CD4-positive, CD25-positive, alpha-beta regulatory T cell (primary cell): ENCODE data around the gene FARP1. TPM values are rescaled to one million over a fixed set of nuclear protein-coding genes. Genes with fewer than 3 reads are reported as not detected.

Experiments
- ATAC-seq, 2 donors: fragments of 150-1000 bp; cut with Tn5 transposase; one replicate each; pipeline ENCODE4 v1.10.0; 2021; ENCODE audit warnings: low read depth in 2 of 2, moderate number of reproducible peaks in 2 of 2, moderate library complexity in 1 of 2
- DNase-seq, 3 donors: peaks; one replicate each; pipeline versions ENCODE4 v3.0.0 to v3.0.0-alpha.2; 2012 to 2022; ENCODE audit warnings: mixed read lengths in 1 of 3
- H3K27ac ChIP-seq: one replicate; pipeline ENCODE4 v1.7.0; 2013; ENCODE audit warnings: mild to moderate bottlenecking, low read length; ENCODE audit not compliant: insufficient read depth, poor library complexity, severe bottlenecking
- H3K27me3 ChIP-seq: one replicate; pipeline ENCODE4 v1.7.0; 2013; ENCODE audit warnings: low read length; ENCODE audit not compliant: control insufficient read depth, insufficient read depth
- H3K36me3 ChIP-seq: one replicate; pipeline ENCODE4 v1.7.0; 2013; ENCODE audit warnings: mild to moderate bottlenecking, low read length, moderate library complexity; ENCODE audit not compliant: control insufficient read depth, insufficient read depth
- H3K4me1 ChIP-seq: 2 replicates; pipeline ENCODE4 v1.7.0; 2013; ENCODE audit warnings: mild to moderate bottlenecking, low read length; ENCODE audit not compliant: insufficient read depth, control insufficient read depth, poor library complexity, severe bottlenecking
- H3K4me3 ChIP-seq: one replicate; pipeline ENCODE4 v1.7.0; 2013; ENCODE audit warnings: low read depth, mild to moderate bottlenecking, low read length, moderate library complexity
- H3K9me3 ChIP-seq, 2 experiments: 1 replicate in 1 of 2; 2 replicates in 1 of 2; pipeline ENCODE4 v1.7.0; 2013; ENCODE audit warnings: low read length in 2 of 2, mild to moderate bottlenecking in 1 of 2, moderate library complexity in 1 of 2; ENCODE audit not compliant: control insufficient read depth in 2 of 2
- H3K27ac Mint-ChIP-seq, 3 donors: one replicate each; pipeline ENCODE4 v1.8.0; 2020 to 2022; ENCODE audit warnings: mild to moderate bottlenecking in 3 of 3, mixed read lengths in 3 of 3, moderate library complexity in 2 of 3
- H3K27me3 Mint-ChIP-seq: one replicate; pipeline ENCODE4 v1.8.0; 2022; ENCODE audit warnings: mild to moderate bottlenecking, mixed read lengths
- H3K36me3 Mint-ChIP-seq: one replicate; pipeline ENCODE4 v1.8.0; 2020; ENCODE audit warnings: mixed read lengths
- H3K4me1 Mint-ChIP-seq, 4 donors: one replicate each; pipeline ENCODE4 v1.8.0; 2020 to 2022; ENCODE audit warnings: mixed read lengths in 4 of 4, mild to moderate bottlenecking in 1 of 4
- H3K4me3 Mint-ChIP-seq, 4 donors: one replicate each; pipeline ENCODE4 v1.8.0; 2020 to 2022; ENCODE audit warnings: mild to moderate bottlenecking in 4 of 4, mixed read lengths in 4 of 4, moderate library complexity in 3 of 4
- H3K9me3 Mint-ChIP-seq, 7 donors: one replicate each; pipeline ENCODE4 v1.8.0; 2020 to 2022; ENCODE audit warnings: mixed read lengths in 7 of 7, mild to moderate bottlenecking in 3 of 7, moderate library complexity in 2 of 7
- polyA plus RNA-seq, 4 donors: library from polyadenylated mRNA; unstranded; fragments of 300-500 nt; fragmentation: Illumina TruSeq; gene quantifications; one replicate each; pipeline ENCODE4 v1.2.3, GENCODE V29; 2021
- total RNA-seq: library from RNA; stranded (reverse); gene quantifications from one replicate; pipeline ENCODE4 v1.2.3, GENCODE V29; 2022

The FARP1 gene
- total and polyA plus RNA-seq, 5 donors from 2014 or later = 0.25 to 0.79 (median 0.46) TPM

- Mint-ChIP-seq H3K36me3 (no peaks in the 10 kb centered on the region), H3K27me3 (peaks cover 15% of the 10 kb centered on the region), H3K4me3 (no peak overlapping the region), H3K4me1 (no peaks in the 10 kb centered on the region), H3K9me3 (no peaks in the 10 kb centered on the region), H3K27ac (peak overlapping the region in 1 of 3 donors; percentile 61)
- peaks cover 3% of the 10 kb centered on the region for H3K27me3 ChIP-seq
- H3K4me3 ChIP-seq = no peak overlapping the region
- no peaks in the 10 kb centered on the region for H3K4me1 ChIP-seq
- no peak overlapping the region for H3K27ac ChIP-seq
- H3K36me3 ChIP-seq = no peaks in the 10 kb centered on the region
- no peak for DNase-seq
- ATAC-seq = no peak
- H3K9me3 ChIP-seq = no peaks in the 10 kb centered on the region
Observed at GRCh38 chr13:98386637-98387036, 243.7 kb downstream of the FARP1 start.

- Histone ChIP-seq H3K4me3 (no peak overlapping the region), H3K27me3 (no peaks in the 10 kb centered on the region), H3K36me3 (no peaks in the 10 kb centered on the region), H3K9me3 (no peaks in the 10 kb centered on the region), H3K27ac (no peak overlapping the region), H3K4me1 (no peaks in the 10 kb centered on the region)
- Mint-ChIP-seq H3K27ac (no peak overlapping the region), H3K27me3 (peaks cover 13% of the 10 kb centered on the region), H3K4me3 (no peak overlapping the region), H3K4me1 (no peaks in the 10 kb centered on the region), H3K36me3 (no peaks in the 10 kb centered on the region), H3K9me3 (no peaks in the 10 kb centered on the region)
- no peak for ATAC-seq
- DNase-seq = no peak
Observed at GRCh38 chr13:98389319-98389718, 246.4 kb downstream of the FARP1 start.

- ATAC-seq (no peak), DNase-seq (no peak)
- no peak overlapping the region for H3K4me3 ChIP-seq
- no peaks in the 10 kb centered on the region for H3K9me3 ChIP-seq
- H3K36me3 ChIP-seq = no peaks in the 10 kb centered on the region
- H3K27ac ChIP-seq = no peak overlapping the region
- H3K27ac Mint-ChIP-seq = no peak overlapping the region
- no peaks in the 10 kb centered on the region for H3K4me1 Mint-ChIP-seq
- no peaks in the 10 kb centered on the region for H3K27me3 ChIP-seq
- H3K36me3 Mint-ChIP-seq = no peaks in the 10 kb centered on the region
- H3K9me3 Mint-ChIP-seq = no peaks in the 10 kb centered on the region
- H3K27me3 Mint-ChIP-seq = peaks cover 9% of the 10 kb centered on the region
- H3K4me1 ChIP-seq = no peaks in the 10 kb centered on the region
- H3K4me3 Mint-ChIP-seq = no peak overlapping the region
Observed at GRCh38 chr13:98390086-98390715, 247.3 kb downstream of the FARP1 start.

GRCh38 chr13:98393873-98394272 is 251.0 kb downstream of the FARP1 start:
- no peaks in the 10 kb centered on the region for H3K9me3 Mint-ChIP-seq
- no peak for ATAC-seq

GRCh38 chr13:98394820-98395510 is 252.1 kb downstream of the FARP1 start:
- Mint-ChIP-seq H3K9me3 (no peaks in the 10 kb centered on the region), H3K27ac (no peak overlapping the region), H3K4me3 (no peak overlapping the region), H3K4me1 (no peaks in the 10 kb centered on the region), H3K36me3 (no peaks in the 10 kb centered on the region), H3K27me3 (peaks cover 13% of the 10 kb centered on the region)
- ATAC-seq = no peak
- no peaks in the 10 kb centered on the region for H3K4me1 ChIP-seq
- no peaks in the 10 kb centered on the region for H3K9me3 ChIP-seq
- H3K27me3 ChIP-seq = peaks cover 2% of the 10 kb centered on the region
- no peak overlapping the region for H3K4me3 ChIP-seq
- no peak overlapping the region for H3K27ac ChIP-seq
- DNase-seq = no peak
- no peaks in the 10 kb centered on the region for H3K36me3 ChIP-seq

More at GRCh38 chr13:98393873-98394272, 251.0 kb downstream of the FARP1 start:
- H3K4me1 ChIP-seq = no peaks in the 10 kb centered on the region
- no peaks in the 10 kb centered on the region for H3K9me3 ChIP-seq
- no peak overlapping the region for H3K27ac Mint-ChIP-seq
- DNase-seq = no peak
- no peaks in the 10 kb centered on the region for H3K36me3 Mint-ChIP-seq
- H3K4me1 Mint-ChIP-seq = no peaks in the 10 kb centered on the region
- H3K36me3 ChIP-seq = no peaks in the 10 kb centered on the region
- peaks cover 2% of the 10 kb centered on the region for H3K27me3 ChIP-seq
- H3K27me3 Mint-ChIP-seq = peaks cover 13% of the 10 kb centered on the region
- no peak overlapping the region for H3K4me3 ChIP-seq
- H3K4me3 Mint-ChIP-seq = no peak overlapping the region
- no peak overlapping the region for H3K27ac ChIP-seq

GRCh38 chr13:98396071-98396710 is 253.3 kb downstream of the FARP1 start:
- ATAC-seq (no peak), DNase-seq (no peak)
- Histone ChIP-seq H3K27me3 (peaks cover 2% of the 10 kb centered on the region), H3K36me3 (no peaks in the 10 kb centered on the region), H3K27ac (no peak overlapping the region), H3K4me1 (no peaks in the 10 kb centered on the region), H3K4me3 (no peak overlapping the region), H3K9me3 (no peaks in the 10 kb centered on the region)
- Mint-ChIP-seq H3K4me3 (no peak overlapping the region), H3K27me3 (peaks cover 13% of the 10 kb centered on the region), H3K4me1 (no peaks in the 10 kb centered on the region), H3K9me3 (no peaks in the 10 kb centered on the region), H3K27ac (no peak overlapping the region), H3K36me3 (no peaks in the 10 kb centered on the region)

- ATAC-seq = no peak
- H3K9me3 Mint-ChIP-seq = no peaks in the 10 kb centered on the region
Observed at GRCh38 chr13:98397221-98397620, 254.3 kb downstream of the FARP1 start.

More at GRCh38 chr13:98397221-98397620, 254.3 kb downstream of the FARP1 start:
- Histone ChIP-seq H3K4me1 (no peaks in the 10 kb centered on the region), H3K27ac (no peak overlapping the region), H3K36me3 (no peaks in the 10 kb centered on the region), H3K9me3 (no peaks in the 10 kb centered on the region), H3K4me3 (no peak overlapping the region), H3K27me3 (peaks cover 2% of the 10 kb centered on the region)
- H3K4me1 Mint-ChIP-seq = no peaks in the 10 kb centered on the region
- no peaks in the 10 kb centered on the region for H3K36me3 Mint-ChIP-seq
- H3K27ac Mint-ChIP-seq = no peak overlapping the region
- peaks cover 13% of the 10 kb centered on the region for H3K27me3 Mint-ChIP-seq
- H3K4me3 Mint-ChIP-seq = no peak overlapping the region
- DNase-seq = no peak
